B cell (primary cell): ENCODE measurements around the gene CCBE1. TPM values are rescaled to one million over a fixed set of nuclear protein-coding genes. Genes with fewer than 3 reads are reported as not detected.

Source experiments
- ATAC-seq: fragments of 200-7000 bp; cut with Tn5 transposase; one replicate; pipeline ENCODE4 v1.10.0; 2021; ENCODE audit warnings: low read depth, mild to moderate bottlenecking, moderate number of reproducible peaks, moderate library complexity
- CTCF ChIA-PET: fragments of 350-600 bp; sonication (Branson Sonifier 250); formaldehyde crosslinking; loops from one replicate; lab custom pipeline; 2021; ENCODE audit warnings: antibody characterized with exemption, inconsistent platforms; lab: Charles Lee
- POLR2A ChIA-PET: fragments of 350-600 bp; sonication (Branson Sonifier 250); formaldehyde crosslinking; loops from one replicate; lab custom pipeline; 2021; ENCODE audit warnings: antibody characterized with exemption; lab: Charles Lee
- DNase-seq: peaks from one replicate; pipeline ENCODE4 v3.0.0; 2013
- H2AFZ ChIP-seq: 2 replicates; pipeline ENCODE4 v1.6.1; 2012; ENCODE audit warnings: mild to moderate bottlenecking, low read depth, low read length; ENCODE audit not compliant: insufficient read depth, poor library complexity, severe bottlenecking
- H3K27ac ChIP-seq, 2 donors: 1 replicate in 1 of 2; 2 replicates in 1 of 2; pipeline ENCODE4 v1.5.1; 2012 to 2013; ENCODE audit warnings: low read length in 2 of 2, mild to moderate bottlenecking in 2 of 2, moderate library complexity in 1 of 2
- H3K27me3 ChIP-seq, 4 experiments: fragments of 200-600 bp in 1 of 4; sonication (generic) in 1 of 4; replicated peaks in 1 of 4; 1 replicate in 2 of 4; 2 replicates in 2 of 4; pipeline versions ENCODE4 v1.6.1 to v1.7.0; 2013 to 2016; ENCODE audit warnings: low read length in 3 of 4, mild to moderate bottlenecking in 2 of 4, mixed read lengths in 1 of 4, moderate library complexity in 1 of 4; ENCODE audit not compliant: insufficient read depth in 4 of 4, control insufficient read depth in 3 of 4; ENCODE audit errors: control extremely low read depth in 1 of 4
- H3K36me3 ChIP-seq, 2 experiments: replicated peaks in 1 of 2; 1 replicate in 1 of 2; 2 replicates in 1 of 2; pipeline versions ENCODE4 v1.6.1 to v1.7.1; 2013; ENCODE audit warnings: low read length in 1 of 2; ENCODE audit not compliant: insufficient read depth in 2 of 2, control insufficient read depth in 1 of 2; ENCODE audit errors: control extremely low read depth in 1 of 2, extremely low read depth in 1 of 2
- H3K4me1 ChIP-seq, 2 donors: fragments of 200-600 bp in 1 of 2; sonication (generic) in 1 of 2; 1 replicate in 1 of 2; 2 replicates in 1 of 2; pipeline versions ENCODE4 v1.5.1 to v1.6.1; 2013 to 2017; ENCODE audit warnings: low read length in 2 of 2; ENCODE audit not compliant: control insufficient read depth in 2 of 2, insufficient read depth in 2 of 2
- H3K4me2 ChIP-seq: replicated peaks from 2 replicates; pipeline ENCODE3; 2012; ENCODE audit warnings: mild to moderate bottlenecking, low read depth, low read length; ENCODE audit not compliant: poor library complexity, severe bottlenecking
- H3K4me3 ChIP-seq, 5 experiments: fragments of 200-600 bp in 1 of 5; sonication (generic) in 1 of 5; 1 replicate in 3 of 5; 2 replicates in 2 of 5; pipeline versions ENCODE4 v1.5.1 to v1.7.0; 2011 to 2016; ENCODE audit warnings: low read length in 4 of 5, mild to moderate bottlenecking in 4 of 5, low read depth in 2 of 5, control low read depth in 1 of 5, moderate library complexity in 1 of 5; ENCODE audit not compliant: insufficient read depth in 1 of 5; ENCODE audit errors: control extremely low read depth in 1 of 5, extremely low read depth in 1 of 5
- H3K79me2 ChIP-seq: fragments of 200-600 bp; sonication (generic); one replicate; pipeline ENCODE4 v1.6.0; 2016; ENCODE audit warnings: low read length; ENCODE audit not compliant: control insufficient read depth, insufficient read depth
- H3K9ac ChIP-seq: fragments of 200-600 bp; sonication (generic); 2 replicates; pipeline ENCODE4 v1.6.1; 2017; ENCODE audit warnings: mild to moderate bottlenecking, low read length, moderate library complexity
- H3K9me3 ChIP-seq, 3 donors: one replicate each; pipeline versions ENCODE4 v1.6.1 to v1.7.1; 2013; ENCODE audit warnings: low read length in 2 of 3; ENCODE audit not compliant: control insufficient read depth in 2 of 3, insufficient read depth in 1 of 3; ENCODE audit errors: control extremely low read depth in 1 of 3
- H4K20me1 ChIP-seq: 2 replicates; pipeline ENCODE4 v1.6.0; 2012; ENCODE audit warnings: mild to moderate bottlenecking, low read length; ENCODE audit not compliant: insufficient read depth, control insufficient read depth, poor library complexity, severe bottlenecking
- H3K27ac Mint-ChIP-seq: one replicate; pipeline ENCODE4 v1.8.0; 2021; ENCODE audit warnings: mixed read lengths
- H3K27me3 Mint-ChIP-seq: one replicate; pipeline ENCODE4 v1.8.0; 2021; ENCODE audit warnings: mixed read lengths
- H3K4me1 Mint-ChIP-seq: one replicate; pipeline ENCODE4 v1.8.0; 2021; ENCODE audit warnings: mixed read lengths
- H3K4me3 Mint-ChIP-seq: one replicate; pipeline ENCODE4 v1.8.0; 2021; ENCODE audit warnings: mixed read lengths
- H3K9me3 Mint-ChIP-seq: one replicate; pipeline ENCODE4 v1.8.0; 2022; ENCODE audit warnings: mixed read lengths; ENCODE audit not compliant: insufficient read depth
- EZH2 ChIP-seq: IDR thresholded peaks from 2 replicates; pipeline ENCODE4 v1.6.1; 2012; ENCODE audit warnings: borderline replicate concordance, low read depth, mild to moderate bottlenecking, moderate library complexity, low read length; ENCODE audit not compliant: insufficient read depth, poor library complexity, severe bottlenecking
- WGBS: methylation state at CpG from one replicate; pipeline ENCODE4 v1.1.5; 2013; ENCODE audit warnings: missing lambda C conversion rate; ENCODE audit not compliant: insufficient coverage; 5-methylcytosine and 5-hydroxymethylcytosine counted together
- intact Hi-C: fragments of 100-400 bp; cut with micrococcal nuclease; formaldehyde crosslinking; loops from one replicate; pipeline ENCODE4 v1.10.0; 2022
- polyA plus RNA-seq: library from polyadenylated mRNA; depleted of rRNA; stranded (reverse); fragments of >200 nt; gene quantifications from 2 replicates; pipeline ENCODE4 v1.2.3, GENCODE V29; 2012
- total RNA-seq, 2 donors: library from RNA; stranded (reverse); fragments of 120-200 nt in 1 of 2; gene quantifications; 1 replicate in 1 of 2; 2 replicates in 1 of 2; pipeline versions ENCODE4 v1.2.3 to v1.2.4, GENCODE V29; 2013 to 2022
- TF ChIP-seq, protein P1 (sequence below): fragments of 200-600 bp; IDR thresholded peaks from one replicate; pipeline ENCODE4 v1.8.0; 2022; ENCODE audit warnings: antibody characterized with exemption, mild to moderate bottlenecking

CCBE1 gene
- total and polyA plus RNA-seq, 2 donors (not counting 1 experiment from before 2014, with no cell fraction given), result not detected

DNA sequence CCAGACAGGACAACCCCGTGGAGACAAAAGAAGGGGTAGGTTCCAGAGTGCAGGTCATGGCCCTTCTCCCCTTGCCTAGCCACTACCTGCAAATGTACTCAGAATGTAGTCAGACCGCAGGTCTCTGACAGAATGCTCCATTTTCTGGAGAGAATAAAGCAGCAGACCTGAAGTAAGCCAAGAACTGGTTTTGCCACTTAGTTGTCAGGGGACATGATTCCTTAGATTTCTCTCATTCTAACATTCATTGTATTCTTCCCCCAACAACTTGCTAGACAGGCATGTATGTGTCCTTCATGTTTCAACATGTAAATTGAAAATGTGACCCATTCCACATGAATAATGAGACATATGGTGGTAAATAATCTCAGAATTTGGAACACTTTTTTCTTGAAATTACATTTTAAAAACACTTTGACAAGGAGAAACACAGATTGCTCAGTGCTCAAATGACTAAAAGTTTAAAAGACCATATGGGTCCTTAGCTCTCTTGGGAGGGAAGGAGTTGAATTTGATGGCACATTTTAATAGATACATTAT is 142.4 kb downstream of the CCBE1 start:
- WGBS, result 100% methylated on average over 1 of the region's 2 CpGs
- H3K27ac Mint-ChIP-seq, result no peak overlapping the region
- H3K27ac ChIP-seq, result no peak overlapping the region

DNA sequence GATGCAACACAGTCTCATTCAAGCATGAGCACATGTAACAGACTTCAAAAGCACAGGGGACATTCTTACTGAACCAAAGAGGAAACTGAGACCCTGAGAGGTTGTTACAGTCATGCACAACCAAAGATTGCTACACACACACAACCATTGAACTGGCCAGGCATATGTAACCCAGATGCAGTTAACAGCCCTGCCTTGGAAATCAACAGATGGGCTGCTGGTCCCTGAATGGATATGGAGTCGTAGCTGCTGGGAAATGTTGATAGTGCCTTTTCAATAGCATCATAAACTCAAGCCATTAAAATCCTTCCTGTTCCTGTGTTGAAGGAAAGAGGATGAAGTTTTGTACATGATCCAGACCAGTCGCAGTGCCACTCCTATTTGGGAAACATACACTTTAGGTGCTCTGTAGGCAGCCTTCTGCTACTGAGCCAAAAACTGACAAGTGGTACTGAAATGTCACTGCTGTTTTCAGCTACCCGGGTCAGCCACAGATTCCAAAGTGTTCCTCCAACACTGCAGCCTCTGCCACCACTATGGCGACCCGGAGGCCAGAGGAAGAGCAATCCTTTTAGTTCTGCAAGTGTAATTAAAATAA is 143.9 kb downstream of the CCBE1 start:
- Histone ChIP-seq H3K4me1 (no peaks in the 10 kb centered on the region), H3K4me3 (no peak overlapping the region), H3K27me3 (no peaks in the 10 kb centered on the region), H3K27ac (no peak overlapping the region), H2AFZ (no peak overlapping the region), H3K9ac (no peak overlapping the region), H3K36me3 (no peaks in the 10 kb centered on the region), H4K20me1 (no peaks in the 10 kb centered on the region), H3K9me3 (peaks cover 0 to 6% (median 0%) of the 10 kb centered on the region in 3 donors), H3K4me2 (no peak overlapping the region), H3K79me2 (no peaks in the 10 kb centered on the region)
- DNase-seq (no peak), ATAC-seq (no peak)
- Mint-ChIP-seq H3K9me3 (peaks cover 11% of the 10 kb centered on the region), H3K27ac (no peak overlapping the region), H3K4me3 (no peak overlapping the region), H3K27me3 (no peaks in the 10 kb centered on the region), H3K4me1 (no peaks in the 10 kb centered on the region)
- intact Hi-C loops, result no loop called here
- WGBS, result 77% methylated on average over 3 of the region's 5 CpGs
- CTCF ChIA-PET, result no interaction called here
- no peak for TF ChIP-seq EZH2
- TF ChIP-seq, protein P1, sequence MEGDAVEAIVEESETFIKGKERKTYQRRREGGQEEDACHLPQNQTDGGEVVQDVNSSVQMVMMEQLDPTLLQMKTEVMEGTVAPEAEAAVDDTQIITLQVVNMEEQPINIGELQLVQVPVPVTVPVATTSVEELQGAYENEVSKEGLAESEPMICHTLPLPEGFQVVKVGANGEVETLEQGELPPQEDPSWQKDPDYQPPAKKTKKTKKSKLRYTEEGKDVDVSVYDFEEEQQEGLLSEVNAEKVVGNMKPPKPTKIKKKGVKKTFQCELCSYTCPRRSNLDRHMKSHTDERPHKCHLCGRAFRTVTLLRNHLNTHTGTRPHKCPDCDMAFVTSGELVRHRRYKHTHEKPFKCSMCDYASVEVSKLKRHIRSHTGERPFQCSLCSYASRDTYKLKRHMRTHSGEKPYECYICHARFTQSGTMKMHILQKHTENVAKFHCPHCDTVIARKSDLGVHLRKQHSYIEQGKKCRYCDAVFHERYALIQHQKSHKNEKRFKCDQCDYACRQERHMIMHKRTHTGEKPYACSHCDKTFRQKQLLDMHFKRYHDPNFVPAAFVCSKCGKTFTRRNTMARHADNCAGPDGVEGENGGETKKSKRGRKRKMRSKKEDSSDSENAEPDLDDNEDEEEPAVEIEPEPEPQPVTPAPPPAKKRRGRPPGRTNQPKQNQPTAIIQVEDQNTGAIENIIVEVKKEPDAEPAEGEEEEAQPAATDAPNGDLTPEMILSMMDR, result no peak
- POLR2A ChIA-PET, result no interaction called here

More for the DNA sequence above, 142.4 kb downstream of the CCBE1 start:
- Histone ChIP-seq H3K4me1 (no peaks in the 10 kb centered on the region), H3K4me3 (no peak overlapping the region), H3K4me2 (no peak overlapping the region), H3K36me3 (no peaks in the 10 kb centered on the region), H3K9me3 (peaks cover 0 to 9% (median 0%) of the 10 kb centered on the region in 3 donors), H3K27me3 (no peaks in the 10 kb centered on the region), H3K79me2 (no peaks in the 10 kb centered on the region), H3K9ac (no peak overlapping the region), H4K20me1 (no peaks in the 10 kb centered on the region), H2AFZ (no peak overlapping the region)
- H3K4me3 Mint-ChIP-seq, result no peak overlapping the region
- no peak for TF ChIP-seq EZH2
- TF ChIP-seq, protein P1, result no peak
- CTCF ChIA-PET, result no interaction called here
- H3K9me3 Mint-ChIP-seq, result peaks cover 11% of the 10 kb centered on the region
- POLR2A ChIA-PET, result no interaction called here
- no peaks in the 10 kb centered on the region for H3K27me3 Mint-ChIP-seq
- ATAC-seq, result no peak
- no peaks in the 10 kb centered on the region for H3K4me1 Mint-ChIP-seq
- DNase-seq, result no peak
- intact Hi-C loops, result no loop called here
